Fibroblast of skin of right quadriceps (primary cell): Measurements from ENCODE around the gene CHRNE.
"Not testable (repeated sequence)": the region's sequence is repeated elsewhere in the genome, so short reads cannot be mapped to it uniquely, and the experiment has no call there.

Experiments
- DNase-seq: peaks from one replicate; pipeline ENCODE4 v3.0.0-alpha.2; 2013

Gene CHRNE

GRCh38 chr17:4881761-4882555, 20.9 kb downstream of the CHRNE start:
- DNase-seq = no peak

GRCh38 chr17:4880857-4881256, 22.0 kb downstream of the CHRNE start:
- no peak for DNase-seq

GRCh38 chr17:4879601-4880000, 23.3 kb downstream of the CHRNE start:
- no peak for DNase-seq

GRCh38 chr17:4877089-4877488, 25.8 kb downstream of the CHRNE start:
- DNase-seq = no peak

GRCh38 chr17:4872786-4873185, 30.1 kb downstream of the CHRNE start:
- no peak for DNase-seq

- no peak for DNase-seq
Observed at GRCh38 chr17:4870855-4871254, 32.0 kb downstream of the CHRNE start.

- DNase-seq = not testable (repeated sequence)
Observed at GRCh38 chr17:4869058-4869998, 33.6 kb downstream of the CHRNE start.

- DNase-seq = not testable (repeated sequence)
Observed at GRCh38 chr17:4867535-4867934, 35.4 kb downstream of the CHRNE start.

- DNase-seq = no peak
Observed at GRCh38 chr17:4863321-4863720, 39.6 kb downstream of the CHRNE start.

GRCh38 chr17:4862720-4863119, 40.2 kb downstream of the CHRNE start:
- no peak for DNase-seq

GRCh38 chr17:4861052-4861451, 41.8 kb downstream of the CHRNE start:
- no peak for DNase-seq

GRCh38 chr17:4860651-4861050, 42.2 kb downstream of the CHRNE start:
- no peak for DNase-seq

GRCh38 chr17:4859816-4860625, 42.9 kb downstream of the CHRNE start:
- no peak for DNase-seq

- no peak for DNase-seq
Observed at GRCh38 chr17:4858882-4859260, 44.0 kb downstream of the CHRNE start.

GRCh38 chr17:4858068-4858881, 44.6 kb downstream of the CHRNE start:
- no peak for DNase-seq

GRCh38 chr17:4857347-4857746, 45.6 kb downstream of the CHRNE start:
- not testable (repeated sequence) for DNase-seq

GRCh38 chr17:4856937-4857314, 46.0 kb downstream of the CHRNE start:
- DNase-seq = no peak

GRCh38 chr17:4856271-4856936, 46.5 kb downstream of the CHRNE start:
- DNase-seq = no peak

- DNase-seq = peak; percentile 77
Observed at GRCh38 chr17:4854111-4854681, 48.7 kb downstream of the CHRNE start.

- no peak for DNase-seq
Observed at GRCh38 chr17:4853208-4853671, 49.7 kb downstream of the CHRNE start.

GRCh38 chr17:4852567-4853207, 50.2 kb downstream of the CHRNE start:
- peak; percentile 69 for DNase-seq
